ENCODE measurements around the gene IMMP1L. TPM values are rescaled to one million over a fixed set of nuclear protein-coding genes. Genes with fewer than 3 reads are reported as not detected.

Gene IMMP1L
- total and polyA plus RNA-seq, 10 of the 15 experiments (the other 5 are each of a cell fraction or from before 2014, with no cell fraction given): 29.4 to 145 (median 85.8) TPM

DNA sequence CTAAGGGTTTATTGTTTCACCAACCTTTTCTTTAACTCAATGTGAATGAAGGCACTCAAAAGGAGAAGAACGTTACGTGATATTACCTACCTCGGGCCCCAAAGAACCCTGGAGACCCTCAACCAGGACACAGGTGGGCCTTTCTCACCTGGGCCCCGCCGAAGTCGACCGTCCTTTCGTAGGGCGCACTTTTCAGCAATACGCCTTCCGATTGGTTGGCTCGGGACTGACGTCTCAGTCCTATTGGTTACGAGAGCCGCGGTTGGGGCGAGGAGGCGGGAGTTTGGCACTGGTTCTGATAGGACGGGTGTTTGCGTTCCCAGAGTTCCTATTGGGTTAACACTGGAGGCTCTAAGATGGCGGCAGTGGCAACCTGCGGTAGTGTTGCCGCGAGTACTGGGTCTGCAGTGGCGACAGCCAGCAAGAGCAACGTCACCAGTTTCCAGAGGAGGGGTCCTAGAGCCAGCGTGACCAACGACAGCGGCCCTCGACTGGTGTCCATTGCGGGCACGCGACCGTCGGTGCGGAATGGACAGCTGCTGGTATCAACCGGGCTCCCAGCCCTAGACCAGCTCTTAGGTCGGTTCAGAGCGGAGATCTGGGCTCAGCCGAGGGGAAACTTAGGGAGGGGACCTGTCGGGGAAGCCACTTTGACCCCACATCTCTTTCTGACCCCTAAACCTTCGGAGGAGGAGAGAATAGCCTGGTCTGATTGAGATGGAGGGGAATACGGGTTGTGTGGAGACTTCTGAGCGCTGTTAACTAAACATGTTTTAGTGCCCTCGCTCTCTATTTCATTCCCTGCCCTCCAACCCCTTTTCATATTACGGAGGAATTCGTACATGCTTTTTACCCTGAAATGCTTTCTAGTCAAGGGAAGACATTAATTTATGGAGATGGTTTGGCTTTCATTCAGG, at the start of gene IMMP1L, which contains the start of gene ELP4 (continued):
- TF ChIP-seq KAT2A (conservative IDR thresholded peaks at IDR 0.05; ENCODE audit: control insufficient read depth, low read depth, low read length) (no peak), ZBED1 (IDR thresholded peaks at IDR 0.05; ENCODE audit: borderline replicate concordance) (no peak), BMI1 (IDR thresholded peaks at IDR 0.05; ENCODE audit: borderline replicate concordance) (no peak), EP300 (IDR thresholded peaks at IDR 0.05; ENCODE audit: borderline replicate concordance in 1 of 2, control insufficient read depth in 1 of 2, low read depth in 2 of 2, low read length in 2 of 2) (no peak), NFYB (IDR thresholded peaks at IDR 0.05; ENCODE audit: insufficient read depth, low read depth, low read length) (peak; percentile 98), ZSCAN29 (IDR thresholded peaks at IDR 0.05) (no peak), MYB (IDR thresholded peaks at IDR 0.05; ENCODE audit: borderline replicate concordance, low read depth, low read length) (no peak), KLF5 (IDR thresholded peaks at IDR 0.05; ENCODE audit: partially characterized antibody) (no peak)
- TF ChIP-seq, protein P1, sequence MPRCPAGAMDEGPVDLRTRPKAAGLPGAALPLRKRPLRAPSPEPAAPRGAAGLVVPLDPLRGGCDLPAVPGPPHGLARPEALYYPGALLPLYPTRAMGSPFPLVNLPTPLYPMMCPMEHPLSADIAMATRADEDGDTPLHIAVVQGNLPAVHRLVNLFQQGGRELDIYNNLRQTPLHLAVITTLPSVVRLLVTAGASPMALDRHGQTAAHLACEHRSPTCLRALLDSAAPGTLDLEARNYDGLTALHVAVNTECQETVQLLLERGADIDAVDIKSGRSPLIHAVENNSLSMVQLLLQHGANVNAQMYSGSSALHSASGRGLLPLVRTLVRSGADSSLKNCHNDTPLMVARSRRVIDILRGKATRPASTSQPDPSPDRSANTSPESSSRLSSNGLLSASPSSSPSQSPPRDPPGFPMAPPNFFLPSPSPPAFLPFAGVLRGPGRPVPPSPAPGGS (IDR thresholded peaks at IDR 0.05; ENCODE audit: borderline replicate concordance, insufficient read depth, low read depth, low read length, poor library complexity, severe bottlenecking): no peak
- TF ChIP-seq, protein P2, sequence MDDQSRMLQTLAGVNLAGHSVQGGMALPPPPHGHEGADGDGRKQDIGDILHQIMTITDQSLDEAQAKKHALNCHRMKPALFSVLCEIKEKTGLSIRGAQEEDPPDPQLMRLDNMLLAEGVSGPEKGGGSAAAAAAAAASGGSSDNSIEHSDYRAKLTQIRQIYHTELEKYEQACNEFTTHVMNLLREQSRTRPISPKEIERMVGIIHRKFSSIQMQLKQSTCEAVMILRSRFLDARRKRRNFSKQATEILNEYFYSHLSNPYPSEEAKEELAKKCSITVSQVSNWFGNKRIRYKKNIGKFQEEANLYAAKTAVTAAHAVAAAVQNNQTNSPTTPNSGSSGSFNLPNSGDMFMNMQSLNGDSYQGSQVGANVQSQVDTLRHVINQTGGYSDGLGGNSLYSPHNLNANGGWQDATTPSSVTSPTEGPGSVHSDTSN (IDR thresholded peaks at IDR 0.05; ENCODE audit: insufficient replicate concordance, low read depth, low read length): no peak
- TF ChIP-seq, protein P3, sequence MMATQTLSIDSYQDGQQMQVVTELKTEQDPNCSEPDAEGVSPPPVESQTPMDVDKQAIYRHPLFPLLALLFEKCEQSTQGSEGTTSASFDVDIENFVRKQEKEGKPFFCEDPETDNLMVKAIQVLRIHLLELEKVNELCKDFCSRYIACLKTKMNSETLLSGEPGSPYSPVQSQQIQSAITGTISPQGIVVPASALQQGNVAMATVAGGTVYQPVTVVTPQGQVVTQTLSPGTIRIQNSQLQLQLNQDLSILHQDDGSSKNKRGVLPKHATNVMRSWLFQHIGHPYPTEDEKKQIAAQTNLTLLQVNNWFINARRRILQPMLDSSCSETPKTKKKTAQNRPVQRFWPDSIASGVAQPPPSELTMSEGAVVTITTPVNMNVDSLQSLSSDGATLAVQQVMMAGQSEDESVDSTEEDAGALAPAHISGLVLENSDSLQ (IDR thresholded peaks at IDR 0.05): peak; percentile 77

Measured in GM12878 (cell line).